Thyroid gland (tissue), 4 donors: ENCODE results near the gene RANBP9.

Source experiments
- CTCF ChIP-seq, 6 experiments: fragments of 200-600 bp in 3 of 6; fragments of 450-650 bp in 3 of 6; sonication (generic) in 3 of 6; IDR thresholded peaks; one replicate each; pipeline ENCODE4 v1.5.1; 2016 to 2019; ENCODE audit warnings: antibody characterized with exemption in 6 of 6, mild to moderate bottlenecking in 2 of 6, inconsistent platforms in 1 of 6, moderate library complexity in 1 of 6
- POLR2A ChIP-seq, 2 donors: fragments of 450-650 bp; IDR thresholded peaks; one replicate each; pipeline ENCODE4 v1.6.1; 2017; ENCODE audit warnings: antibody characterized with exemption in 2 of 2, mild to moderate bottlenecking in 2 of 2, moderate library complexity in 1 of 2

DNA sequence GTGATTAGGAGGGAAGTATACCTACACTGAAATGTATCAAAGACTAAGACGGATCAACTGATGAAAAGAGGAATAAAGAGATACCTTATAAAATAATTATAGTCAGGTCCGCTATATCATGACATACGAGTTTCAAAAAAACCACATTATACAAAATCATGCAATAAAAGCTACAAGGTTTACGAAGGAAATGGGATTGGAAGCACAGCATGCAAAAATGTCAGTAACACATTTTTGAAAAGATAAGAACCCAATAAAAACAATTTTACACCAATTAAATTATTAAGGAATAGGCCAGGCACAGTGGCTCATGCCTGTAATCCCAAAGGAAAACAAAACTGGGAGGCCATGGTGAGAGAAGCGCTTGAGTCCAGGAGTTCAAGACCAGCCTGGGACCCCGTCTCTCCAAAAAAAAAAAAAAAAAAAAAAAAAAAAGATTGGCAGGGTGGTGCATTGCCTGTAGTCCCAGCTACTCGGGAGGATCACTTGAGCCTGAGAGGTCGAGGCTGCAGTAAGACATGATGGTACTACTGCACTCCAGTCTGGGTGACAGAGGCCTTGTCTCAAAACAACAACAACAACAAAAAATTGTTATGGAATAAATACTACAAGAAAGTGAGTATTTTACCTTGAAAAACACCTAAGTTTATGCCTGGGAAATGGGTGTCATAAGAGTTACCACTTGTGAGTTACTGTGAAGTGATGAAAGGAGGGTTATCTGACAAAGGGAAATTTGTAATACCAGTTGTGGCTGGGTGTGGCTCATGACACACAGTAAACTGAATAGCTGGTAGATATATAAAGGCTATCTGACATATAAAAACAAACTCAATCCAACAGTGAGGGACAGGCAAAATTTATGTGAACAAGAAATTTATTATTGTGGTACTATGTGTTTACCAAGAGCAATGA is 45.2 kb downstream of the RANBP9 start:
- TF ChIP-seq CTCF (IDR thresholded peaks at IDR 0.05) (no peak), POLR2A (IDR thresholded peaks at IDR 0.05) (no peak)
